Measurements from ENCODE around the gene TGFBR3L. TPM values are rescaled to one million over a fixed set of nuclear protein-coding genes. Genes with fewer than 3 reads are reported as not detected.

Gene TGFBR3L
- total and polyA plus RNA-seq, 10 of the 15 experiments (the other 5 are each of a cell fraction or from before 2014, with no cell fraction given): 0.20 to 0.23 TPM; not detected in 8

GRCh38 chr19:7919610-7920518 lies 5.2 kb downstream of the TGFBR3L start, which contains the start of gene SNAPC2 (continued):
- no peak for TF ChIP-seq WRNIP1 (IDR thresholded peaks at IDR 0.05; ENCODE audit: borderline replicate concordance, low read depth, low read length)
- no peak for TF ChIP-seq MEF2A (IDR thresholded peaks at IDR 0.05; ENCODE audit: insufficient read depth, low read depth, low read length)
- TF ChIP-seq FOXM1 (IDR thresholded peaks at IDR 0.05; ENCODE audit: low read depth, low read length): no peak
- TF ChIP-seq MTA2 (IDR thresholded peaks at IDR 0.05; ENCODE audit: low read depth): no peak
- no peak for TF ChIP-seq YBX1 (IDR thresholded peaks at IDR 0.05)
- TF ChIP-seq TBL1XR1 (IDR thresholded peaks at IDR 0.05; ENCODE audit: low read depth, low read length): 0 out of 2 replicates have a peak, but pooled peaks have one; percentile 38
- TF ChIP-seq DPF2 (IDR thresholded peaks at IDR 0.05): peak; percentile 49
- TF ChIP-seq ZBED1 (IDR thresholded peaks at IDR 0.05; ENCODE audit: borderline replicate concordance): no peak
- no peak for TF ChIP-seq EZH2 (IDR thresholded peaks at IDR 0.05; ENCODE audit: borderline replicate concordance, control insufficient read depth, low read depth, low read length)
- no peak for TF ChIP-seq JUND (IDR thresholded peaks at IDR 0.05; ENCODE audit: low read depth, low read length)
- TF ChIP-seq MYC (IDR thresholded peaks at IDR 0.05; ENCODE audit: insufficient read depth, insufficient read length, insufficient replicate concordance, low read length, severe bottlenecking): no peak
- peak; percentile 49; the same call in 1 of the 2 replicates for TF ChIP-seq BACH1 (IDR thresholded peaks at IDR 0.05; ENCODE audit: borderline replicate concordance)
- no peak for TF ChIP-seq POU2F2 (IDR thresholded peaks at IDR 0.05; ENCODE audit: borderline replicate concordance, low read depth, low read length)
- 0 out of 2 replicates have a peak, but pooled peaks have one; percentile 42 for TF ChIP-seq RB1 (IDR thresholded peaks at IDR 0.05; ENCODE audit: borderline replicate concordance)
- no peak for TF ChIP-seq BCL11A (IDR thresholded peaks at IDR 0.05; ENCODE audit: low read depth, low read length)
- no peak for TF ChIP-seq TCF3 (IDR thresholded peaks at IDR 0.05; ENCODE audit: borderline replicate concordance, insufficient read depth, low read depth, low read length)
- no peak for TF ChIP-seq NFXL1 (IDR thresholded peaks at IDR 0.05; ENCODE audit: borderline replicate concordance)
- no peak for TF ChIP-seq CTCF (IDR thresholded peaks at IDR 0.05 in 2 of 3, conservative IDR thresholded peaks at IDR 0.05 in 1 of 3; ENCODE audit: control insufficient read depth in 2 of 3, extremely low read depth in 1 of 3, insufficient read depth in 1 of 3, low read depth in 3 of 3, low read length in 3 of 3)
- no peak for TF ChIP-seq RAD21 (IDR thresholded peaks at IDR 0.05; ENCODE audit: insufficient read depth, low read depth, low read length)
- no peak for TF ChIP-seq CBX3 (IDR thresholded peaks at IDR 0.05; ENCODE audit: borderline replicate concordance, low read depth)
- TF ChIP-seq ZNF592 (IDR thresholded peaks at IDR 0.05): no peak
- TF ChIP-seq BMI1 (IDR thresholded peaks at IDR 0.05; ENCODE audit: borderline replicate concordance): no peak

Data from GM12878 (cell line).